Stimulated activated CD4-positive, alpha-beta T cell treated with anti-CD3 and anti-CD28 coated beads, Interleukin-2, amount 100 ng/mL, for 4 hours (primary cell): ENCODE results near the gene AMBP.
"Not testable (repeated sequence)": the region's sequence is repeated elsewhere in the genome, so short reads cannot be mapped to it uniquely, and the experiment has no call there.

Experiments used
- DNase-seq: peaks from one replicate; pipeline ENCODE4 v3.0.0-alpha.2; 2020; ENCODE audit warnings: low read depth

Gene AMBP

GRCh38 chr9:114050646-114051045 is 27.5 kb downstream of the AMBP start:
- no peak for DNase-seq

- no peak for DNase-seq
Measured at GRCh38 chr9:114050226-114050568, 27.9 kb downstream of the AMBP start.

GRCh38 chr9:114049441-114050225 is 28.5 kb downstream of the AMBP start:
- DNase-seq = no peak

- DNase-seq = no peak
Measured at GRCh38 chr9:114048533-114049415, 29.3 kb downstream of the AMBP start.

- DNase-seq = no peak
Measured at GRCh38 chr9:114047717-114048116, 30.4 kb downstream of the AMBP start.

- DNase-seq = no peak
Measured at GRCh38 chr9:114046875-114047274, 31.2 kb downstream of the AMBP start.

GRCh38 chr9:114046237-114046755 is 31.8 kb downstream of the AMBP start:
- no peak for DNase-seq

GRCh38 chr9:114043660-114044059 is 34.4 kb downstream of the AMBP start:
- DNase-seq = not testable (repeated sequence)

GRCh38 chr9:114039484-114039883 is 38.6 kb downstream of the AMBP start:
- no peak for DNase-seq

GRCh38 chr9:114038724-114039313 is 39.3 kb downstream of the AMBP start:
- no peak for DNase-seq

- no peak for DNase-seq
Measured at GRCh38 chr9:114037961-114038723, 40.0 kb downstream of the AMBP start.

GRCh38 chr9:114037249-114037648 is 40.9 kb downstream of the AMBP start:
- no peak for DNase-seq

GRCh38 chr9:114035845-114036801 is 42.0 kb downstream of the AMBP start:
- no peak for DNase-seq

- DNase-seq = no peak
Measured at GRCh38 chr9:114035221-114035844, 42.8 kb downstream of the AMBP start.

- no peak for DNase-seq
Measured at GRCh38 chr9:114034661-114035062, 43.4 kb downstream of the AMBP start.

- DNase-seq = no peak
Measured at GRCh38 chr9:114034196-114034595, 43.9 kb downstream of the AMBP start.

GRCh38 chr9:114033397-114034103 is 44.5 kb downstream of the AMBP start:
- no peak for DNase-seq

GRCh38 chr9:114031948-114032840 is 45.9 kb downstream of the AMBP start:
- no peak for DNase-seq
